ENCODE measurements around the gene RAI1.

Gene RAI1

GRCh38 chr17:17757956-17758845, 76.9 kb downstream of the RAI1 start:
- TF ChIP-seq TAF1 (IDR thresholded peaks at IDR 0.05; ENCODE audit: borderline replicate concordance, insufficient read depth, low read length) (no peak), REST (IDR thresholded peaks at IDR 0.05; ENCODE audit: insufficient read depth in 1 of 2, low read depth in 2 of 2, low read length in 2 of 2) (no peak), POLR2AphosphoS5 (IDR thresholded peaks at IDR 0.05; ENCODE audit: low read depth, low read length) (no peak), SIN3A (IDR thresholded peaks at IDR 0.05; ENCODE audit: borderline replicate concordance, insufficient read depth, low read length) (no peak), FOXP2 (optimal IDR thresholded peaks at IDR 0.05; ENCODE audit: borderline replicate concordance, extremely low read depth, extremely low read length, insufficient read depth) (no peak)

- TF ChIP-seq SIN3A (IDR thresholded peaks at IDR 0.05; ENCODE audit: borderline replicate concordance, insufficient read depth, low read length) (no peak), TAF1 (IDR thresholded peaks at IDR 0.05; ENCODE audit: borderline replicate concordance, insufficient read depth, low read length) (no peak), FOXP2 (optimal IDR thresholded peaks at IDR 0.05; ENCODE audit: borderline replicate concordance, extremely low read depth, extremely low read length, insufficient read depth) (no peak), REST (IDR thresholded peaks at IDR 0.05; ENCODE audit: insufficient read depth in 1 of 2, low read depth in 2 of 2, low read length in 2 of 2) (no peak), POLR2AphosphoS5 (IDR thresholded peaks at IDR 0.05; ENCODE audit: low read depth, low read length) (no peak)
Measured at GRCh38 chr17:17758941-17759563, 77.8 kb downstream of the RAI1 start.

- TF ChIP-seq SIN3A (IDR thresholded peaks at IDR 0.05; ENCODE audit: borderline replicate concordance, insufficient read depth, low read length) (no peak), REST (IDR thresholded peaks at IDR 0.05; ENCODE audit: insufficient read depth in 1 of 2, low read depth in 2 of 2, low read length in 2 of 2) (no peak)
Measured at GRCh38 chr17:17760350-17760749, 79.1 kb downstream of the RAI1 start.

- TF ChIP-seq REST (IDR thresholded peaks at IDR 0.05; ENCODE audit: insufficient read depth in 1 of 2, low read depth in 2 of 2, low read length in 2 of 2) (no peak), POLR2AphosphoS5 (IDR thresholded peaks at IDR 0.05; ENCODE audit: low read depth, low read length) (no peak), SIN3A (IDR thresholded peaks at IDR 0.05; ENCODE audit: borderline replicate concordance, insufficient read depth, low read length) (no peak), TAF1 (IDR thresholded peaks at IDR 0.05; ENCODE audit: borderline replicate concordance, insufficient read depth, low read length) (no peak), FOXP2 (optimal IDR thresholded peaks at IDR 0.05; ENCODE audit: borderline replicate concordance, extremely low read depth, extremely low read length, insufficient read depth) (no peak)
Measured at GRCh38 chr17:17760872-17761550, 79.8 kb downstream of the RAI1 start.

Data from PFSK-1 (cell line).